ENCODE measurements around the gene APEH.

DNA sequence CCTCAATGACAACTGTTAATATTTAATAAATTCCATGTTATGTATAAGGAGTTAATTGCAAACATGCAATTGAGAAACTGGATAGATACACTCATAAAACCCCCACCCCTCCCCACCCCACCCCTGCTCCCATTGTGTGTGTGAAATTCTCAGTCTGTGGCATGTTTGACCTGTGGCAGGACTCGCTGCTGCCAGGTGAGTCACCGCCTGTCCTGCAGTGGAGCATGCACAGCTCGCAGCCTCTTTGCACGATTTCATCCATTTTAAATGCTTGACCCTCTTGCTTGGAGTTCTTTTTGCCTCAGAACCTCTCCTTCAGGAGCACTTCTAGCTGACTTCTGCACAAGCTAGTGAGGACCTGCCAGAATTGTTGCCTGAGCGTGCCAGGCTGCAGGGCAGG lies 5.3 kb upstream of the APEH start:
- TF ChIP-seq, protein P1, sequence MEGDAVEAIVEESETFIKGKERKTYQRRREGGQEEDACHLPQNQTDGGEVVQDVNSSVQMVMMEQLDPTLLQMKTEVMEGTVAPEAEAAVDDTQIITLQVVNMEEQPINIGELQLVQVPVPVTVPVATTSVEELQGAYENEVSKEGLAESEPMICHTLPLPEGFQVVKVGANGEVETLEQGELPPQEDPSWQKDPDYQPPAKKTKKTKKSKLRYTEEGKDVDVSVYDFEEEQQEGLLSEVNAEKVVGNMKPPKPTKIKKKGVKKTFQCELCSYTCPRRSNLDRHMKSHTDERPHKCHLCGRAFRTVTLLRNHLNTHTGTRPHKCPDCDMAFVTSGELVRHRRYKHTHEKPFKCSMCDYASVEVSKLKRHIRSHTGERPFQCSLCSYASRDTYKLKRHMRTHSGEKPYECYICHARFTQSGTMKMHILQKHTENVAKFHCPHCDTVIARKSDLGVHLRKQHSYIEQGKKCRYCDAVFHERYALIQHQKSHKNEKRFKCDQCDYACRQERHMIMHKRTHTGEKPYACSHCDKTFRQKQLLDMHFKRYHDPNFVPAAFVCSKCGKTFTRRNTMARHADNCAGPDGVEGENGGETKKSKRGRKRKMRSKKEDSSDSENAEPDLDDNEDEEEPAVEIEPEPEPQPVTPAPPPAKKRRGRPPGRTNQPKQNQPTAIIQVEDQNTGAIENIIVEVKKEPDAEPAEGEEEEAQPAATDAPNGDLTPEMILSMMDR (IDR thresholded peaks at IDR 0.05) = no peak
- no peak for TF ChIP-seq POLR2A (IDR thresholded peaks at IDR 0.05)

Measured in testis (tissue), 2 donors.